Fibroblast of the aortic adventitia (primary cell): ENCODE results near the gene CRAT. TPM values are rescaled to one million over a fixed set of nuclear protein-coding genes. Genes with fewer than 3 reads are reported as not detected.

Source experiments
- DNase-seq: peaks from one replicate; pipeline ENCODE4 v3.0.0-alpha.2; 2010; ENCODE audit warnings: low read depth
- H3K4me3 ChIP-seq: 2 replicates; pipeline ENCODE4 v1.5.1; 2011; ENCODE audit warnings: low read depth, mild to moderate bottlenecking, control low read depth, low read length, moderate library complexity
- total RNA-seq: library from RNA; depleted of rRNA; stranded (reverse); fragments of >200 nt; gene quantifications from 2 replicates; pipeline ENCODE4 v1.2.3, GENCODE V29; 2012; ENCODE audit warnings: low replicate concordance
- TF ChIP-seq, protein P1 (sequence below): IDR thresholded peaks from 2 replicates; pipeline ENCODE4 v1.5.1; 2011; ENCODE audit warnings: mild to moderate bottlenecking, low read length, control low read depth, inconsistent platforms; ENCODE audit not compliant: insufficient read depth

CRAT gene
- total RNA-seq, 1 donor = 66.0 TPM

DNA sequence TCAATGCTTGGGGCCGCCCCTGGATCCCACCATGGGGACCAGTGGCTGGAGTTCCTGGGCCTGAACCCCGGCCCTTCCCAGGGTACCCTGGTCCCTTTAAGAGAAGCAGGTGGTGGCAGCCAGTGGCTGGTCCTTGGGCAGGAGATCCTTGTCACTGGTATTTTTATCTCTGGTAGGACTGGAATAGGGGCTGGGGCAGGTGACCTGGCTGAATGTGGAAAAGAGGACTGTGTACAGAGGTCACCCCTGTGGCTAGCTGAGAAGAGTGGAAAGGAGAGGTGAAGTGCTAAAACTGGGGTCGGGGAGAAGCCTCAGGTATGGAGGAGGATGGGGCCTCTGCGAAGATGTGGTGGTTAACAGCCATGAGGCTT, 7.0 kb downstream of the CRAT start:
- H3K4me3 ChIP-seq = no peak overlapping the region
- DNase-seq = no peak
- TF ChIP-seq, protein P1, sequence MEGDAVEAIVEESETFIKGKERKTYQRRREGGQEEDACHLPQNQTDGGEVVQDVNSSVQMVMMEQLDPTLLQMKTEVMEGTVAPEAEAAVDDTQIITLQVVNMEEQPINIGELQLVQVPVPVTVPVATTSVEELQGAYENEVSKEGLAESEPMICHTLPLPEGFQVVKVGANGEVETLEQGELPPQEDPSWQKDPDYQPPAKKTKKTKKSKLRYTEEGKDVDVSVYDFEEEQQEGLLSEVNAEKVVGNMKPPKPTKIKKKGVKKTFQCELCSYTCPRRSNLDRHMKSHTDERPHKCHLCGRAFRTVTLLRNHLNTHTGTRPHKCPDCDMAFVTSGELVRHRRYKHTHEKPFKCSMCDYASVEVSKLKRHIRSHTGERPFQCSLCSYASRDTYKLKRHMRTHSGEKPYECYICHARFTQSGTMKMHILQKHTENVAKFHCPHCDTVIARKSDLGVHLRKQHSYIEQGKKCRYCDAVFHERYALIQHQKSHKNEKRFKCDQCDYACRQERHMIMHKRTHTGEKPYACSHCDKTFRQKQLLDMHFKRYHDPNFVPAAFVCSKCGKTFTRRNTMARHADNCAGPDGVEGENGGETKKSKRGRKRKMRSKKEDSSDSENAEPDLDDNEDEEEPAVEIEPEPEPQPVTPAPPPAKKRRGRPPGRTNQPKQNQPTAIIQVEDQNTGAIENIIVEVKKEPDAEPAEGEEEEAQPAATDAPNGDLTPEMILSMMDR = no peak

DNA sequence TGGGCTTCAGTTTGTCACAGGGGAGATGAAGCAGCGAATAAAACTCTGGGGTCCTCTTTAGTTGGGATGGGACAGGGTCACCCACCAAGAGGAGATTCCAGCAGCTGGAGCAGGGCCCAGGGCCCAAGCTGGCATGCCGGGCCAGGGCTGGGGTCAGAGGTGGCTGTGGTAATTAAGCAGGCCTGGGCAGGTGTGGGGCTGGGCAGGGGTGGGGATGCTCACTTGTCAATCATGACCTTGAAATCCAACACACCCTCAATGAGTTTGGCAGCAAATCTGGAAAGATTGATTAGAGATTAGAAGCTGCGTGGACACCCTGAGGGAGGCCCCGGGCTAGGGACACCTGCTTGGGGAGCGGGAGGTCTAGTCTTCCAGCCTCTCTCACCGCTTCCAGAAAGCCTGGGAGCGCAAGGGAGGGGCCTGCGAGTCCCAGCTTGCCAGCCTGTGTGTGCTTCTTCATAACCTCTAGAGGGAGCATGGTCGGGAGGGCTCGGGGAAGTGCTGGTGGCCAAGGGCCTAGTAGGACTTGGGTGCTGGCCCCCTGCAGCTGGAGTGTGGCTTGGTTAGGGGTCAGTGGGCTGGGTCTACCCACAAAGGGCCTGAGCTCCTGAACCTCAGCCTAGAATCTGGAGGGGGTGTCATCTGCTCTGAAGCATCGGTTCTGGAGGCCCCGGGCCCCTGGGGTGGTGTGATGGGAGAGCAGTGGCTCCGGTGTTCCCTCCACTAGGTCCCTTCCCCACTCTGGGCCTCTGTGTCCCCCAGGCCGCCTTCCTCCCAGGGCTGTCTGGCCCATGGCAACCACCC, 7.6 kb downstream of the CRAT start:
- peak; percentile 34 for DNase-seq
- no peak overlapping the region for H3K4me3 ChIP-seq
- TF ChIP-seq, protein P1 = peak; percentile 58

DNA sequence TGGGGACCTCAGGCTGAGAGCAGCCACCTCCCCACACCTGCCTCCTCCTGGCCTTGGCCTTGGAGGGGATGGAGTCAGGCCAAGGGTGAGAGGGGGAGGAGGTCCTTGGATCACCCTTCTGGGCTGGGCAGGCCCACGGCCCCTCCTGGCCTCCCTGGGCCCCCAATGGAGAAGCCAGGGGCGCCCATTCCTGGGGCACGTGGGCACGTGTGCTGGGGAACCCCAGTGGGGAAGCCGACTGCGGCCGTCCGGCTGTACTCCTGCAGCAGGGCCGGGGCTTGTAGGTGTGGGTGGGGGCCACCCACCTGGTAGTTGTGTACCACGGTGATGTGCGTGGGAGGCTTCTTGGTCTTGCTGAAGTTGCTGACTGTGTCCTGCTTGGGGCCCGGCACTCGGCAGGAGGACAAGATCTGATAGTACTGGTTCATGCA, 8.5 kb downstream of the CRAT start:
- no peak for DNase-seq
- TF ChIP-seq, protein P1 = no peak
- H3K4me3 ChIP-seq = no peak overlapping the region

DNA sequence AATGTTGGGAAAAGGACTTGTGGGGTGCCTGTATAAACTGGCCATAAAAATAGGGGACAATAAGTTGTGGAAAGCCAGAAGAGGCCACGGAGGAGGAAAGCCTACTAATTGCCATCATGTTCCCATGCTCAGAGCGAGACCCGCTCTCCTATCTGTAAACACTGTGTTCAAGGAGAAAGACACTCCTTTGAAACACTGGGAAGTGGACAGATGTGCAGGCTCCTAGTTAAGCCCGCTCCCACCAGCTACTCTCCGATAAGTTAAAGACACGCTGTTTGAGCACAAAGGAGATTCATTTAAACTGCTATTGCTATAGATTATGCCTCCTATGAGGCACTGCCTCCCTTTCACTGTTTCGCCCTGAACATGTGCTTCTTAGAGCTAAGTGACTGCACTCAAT, 9.3 kb downstream of the CRAT start:
- no peak overlapping the region for H3K4me3 ChIP-seq
- TF ChIP-seq, protein P1 = no peak
- no peak for DNase-seq

DNA sequence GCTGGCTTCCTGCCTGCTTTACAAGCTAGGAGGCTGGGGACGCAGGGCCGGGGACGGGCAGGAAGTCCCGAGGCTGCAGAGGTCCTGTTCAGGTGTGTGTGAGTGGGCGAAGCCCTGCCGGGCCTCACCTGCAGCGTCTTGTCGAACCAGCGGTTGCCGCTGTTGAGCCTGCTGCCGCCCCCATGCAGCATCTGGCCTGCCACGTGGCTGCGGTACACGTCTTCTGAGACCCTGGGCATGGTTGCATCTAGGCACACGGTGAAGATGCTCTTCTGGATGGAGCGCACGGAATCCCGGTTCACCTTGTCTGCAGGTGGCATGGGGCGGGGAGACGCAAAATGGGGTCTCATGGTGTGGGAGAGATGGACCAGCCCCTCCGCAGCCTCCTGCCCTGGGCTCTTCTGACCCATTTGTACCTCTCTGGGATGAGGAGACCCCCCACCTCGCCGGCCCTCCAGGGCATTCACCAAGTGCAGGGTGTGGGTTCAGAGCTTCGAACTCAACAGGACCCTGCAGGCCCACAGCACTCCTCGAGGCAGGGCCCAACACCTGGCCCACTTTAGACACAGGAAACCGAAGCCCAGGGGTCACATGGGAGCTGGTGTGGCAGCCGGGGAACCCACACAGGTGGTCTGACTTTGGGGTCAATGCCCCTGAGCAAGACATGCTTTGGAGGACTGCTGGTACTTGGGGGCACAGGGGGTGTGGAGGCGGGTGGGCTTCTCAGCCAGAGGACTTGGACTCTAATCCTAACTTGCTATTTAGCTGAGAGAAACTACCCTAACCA, 10.0 kb downstream of the CRAT start:
- TF ChIP-seq, protein P1 = no peak
- DNase-seq = no peak
- no peak overlapping the region for H3K4me3 ChIP-seq

DNA sequence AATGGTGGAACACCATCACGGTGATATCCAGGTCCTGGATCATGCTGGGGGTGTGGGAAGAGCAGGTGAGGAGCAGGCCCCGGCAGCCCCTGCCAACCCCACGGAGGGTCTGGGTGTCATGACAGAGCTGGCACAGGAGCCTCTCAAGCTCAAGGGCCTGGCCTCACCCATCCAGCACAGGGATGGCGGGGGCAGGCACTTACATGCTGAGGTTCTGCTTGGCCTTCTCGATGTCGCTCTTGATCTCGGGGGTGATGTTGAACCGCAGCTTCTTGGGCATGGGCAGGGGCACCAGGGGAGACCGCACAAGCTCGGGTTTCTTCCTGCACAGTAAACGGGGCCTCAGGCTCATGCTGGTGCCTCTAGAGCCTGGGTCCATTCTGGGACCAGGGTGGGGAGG, 12.3 kb downstream of the CRAT start:
- TF ChIP-seq, protein P1 = no peak
- DNase-seq = no peak
- no peak overlapping the region for H3K4me3 ChIP-seq
